Measurements from ENCODE around the gene PARD6B. TPM values are rescaled to one million over a fixed set of nuclear protein-coding genes. Genes with fewer than 3 reads are reported as not detected.
A peak's percentile ranks its signal among the peaks of the same experiment; 100 is the strongest.

PARD6B gene
- total and polyA plus RNA-seq, 2 of the 13 experiments (the other 11 are each of a cell fraction or from before 2014, with no cell fraction given): 6.9 to 22.2 TPM

DNA sequence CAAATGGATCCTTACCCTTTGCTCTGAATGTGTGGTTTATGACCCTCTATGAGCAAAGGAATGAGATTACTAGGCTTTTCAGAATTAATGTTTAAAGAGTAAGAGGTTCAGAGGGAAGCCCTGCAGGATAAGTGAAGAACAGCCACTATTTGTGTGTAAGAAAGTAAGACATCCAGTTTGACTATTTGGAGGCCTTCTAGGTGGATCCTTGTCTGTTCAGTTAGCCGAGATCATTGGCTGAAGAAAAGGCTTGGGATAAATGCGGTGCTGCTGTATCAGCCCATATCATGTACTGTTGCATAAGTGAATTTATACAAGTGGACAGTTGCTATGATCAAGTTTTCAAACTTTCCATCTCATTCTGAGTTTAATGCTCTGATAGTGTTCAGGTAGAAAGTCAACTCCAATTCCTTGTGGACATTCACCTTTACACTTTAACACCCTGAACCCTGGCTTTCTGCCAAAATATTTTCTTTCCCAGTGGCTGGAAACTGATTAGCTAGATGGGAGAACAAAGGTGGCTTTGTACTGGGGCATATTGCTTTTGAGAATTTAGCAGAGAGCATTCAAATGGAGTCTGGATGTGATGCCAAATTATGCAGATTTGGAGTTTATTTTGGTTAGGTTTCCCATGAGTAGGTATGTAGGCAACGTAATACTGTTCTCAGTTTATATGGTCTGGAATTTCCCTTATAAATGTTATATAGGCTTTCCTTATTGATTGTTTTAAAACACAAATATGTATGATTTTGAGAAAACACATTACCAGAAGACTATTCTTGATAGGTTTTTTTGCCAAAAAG is 15.0 kb downstream of the PARD6B start (continued):
- TF ChIP-seq, protein P1, sequence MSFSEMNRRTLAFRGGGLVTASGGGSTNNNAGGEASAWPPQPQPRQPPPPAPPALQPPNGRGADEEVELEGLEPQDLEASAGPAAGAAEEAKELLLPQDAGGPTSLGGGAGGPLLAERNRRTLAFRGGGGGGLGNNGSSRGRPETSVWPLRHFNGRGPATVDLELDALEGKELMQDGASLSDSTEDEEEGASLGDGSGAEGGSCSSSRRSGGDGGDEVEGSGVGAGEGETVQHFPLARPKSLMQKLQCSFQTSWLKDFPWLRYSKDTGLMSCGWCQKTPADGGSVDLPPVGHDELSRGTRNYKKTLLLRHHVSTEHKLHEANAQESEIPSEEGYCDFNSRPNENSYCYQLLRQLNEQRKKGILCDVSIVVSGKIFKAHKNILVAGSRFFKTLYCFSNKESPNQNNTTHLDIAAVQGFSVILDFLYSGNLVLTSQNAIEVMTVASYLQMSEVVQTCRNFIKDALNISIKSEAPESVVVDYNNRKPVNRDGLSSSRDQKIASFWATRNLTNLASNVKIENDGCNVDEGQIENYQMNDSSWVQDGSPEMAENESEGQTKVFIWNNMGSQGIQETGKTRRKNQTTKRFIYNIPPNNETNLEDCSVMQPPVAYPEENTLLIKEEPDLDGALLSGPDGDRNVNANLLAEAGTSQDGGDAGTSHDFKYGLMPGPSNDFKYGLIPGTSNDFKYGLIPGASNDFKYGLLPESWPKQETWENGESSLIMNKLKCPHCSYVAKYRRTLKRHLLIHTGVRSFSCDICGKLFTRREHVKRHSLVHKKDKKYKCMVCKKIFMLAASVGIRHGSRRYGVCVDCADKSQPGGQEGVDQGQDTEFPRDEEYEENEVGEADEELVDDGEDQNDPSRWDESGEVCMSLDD (CRISPR knock-in tag; IDR thresholded peaks at IDR 0.05; ENCODE audit: borderline replicate concordance): no peak; the same call in 1 of the 2 replicates
- TF ChIP-seq ZFP36L1 (CRISPR knock-in tag; IDR thresholded peaks at IDR 0.05) (peak; percentile 40; the same call in 1 of the 2 replicates), ZNF333 (CRISPR knock-in tag; IDR thresholded peaks at IDR 0.05; ENCODE audit: borderline replicate concordance) (no peak), ZNF766 (CRISPR knock-in tag; IDR thresholded peaks at IDR 0.05; ENCODE audit: borderline replicate concordance) (no peak), NKX3-1 (CRISPR knock-in tag; IDR thresholded peaks at IDR 0.05) (peak; percentile 52; the same call in 1 of the 2 replicates), SP1 (IDR thresholded peaks at IDR 0.05) (no peak), SP1 (CRISPR knock-in tag; IDR thresholded peaks at IDR 0.05) (0 out of 2 replicates have a peak, but pooled peaks have one; percentile 32), ZNF672 (CRISPR knock-in tag; IDR thresholded peaks at IDR 0.05) (no peak), YEATS2 (CRISPR knock-in tag; IDR thresholded peaks at IDR 0.05; ENCODE audit: borderline replicate concordance) (no peak), ZNF232 (CRISPR knock-in tag; IDR thresholded peaks at IDR 0.05; ENCODE audit: borderline replicate concordance) (no peak), ATF7 (IDR thresholded peaks at IDR 0.05) (no peak), ATF7 (CRISPR knock-in tag; IDR thresholded peaks at IDR 0.05) (no peak), RELA (CRISPR knock-in tag; IDR thresholded peaks at IDR 0.05) (no peak), KLF16 (CRISPR knock-in tag; IDR thresholded peaks at IDR 0.05) (peak in 1 of 2 experiments; percentile 42; a peak in 1 of 4 replicates), SRF (IDR thresholded peaks at IDR 0.05; ENCODE audit: low read depth, low read length) (no peak), ZNF850 (CRISPR knock-in tag; conservative IDR thresholded peaks at IDR 0.05) (no peak), NR3C1 (CRISPR knock-in tag; IDR thresholded peaks at IDR 0.05) (no peak), ZSCAN21 (CRISPR knock-in tag; IDR thresholded peaks at IDR 0.05; ENCODE audit: borderline replicate concordance) (no peak), BRD4 (CRISPR knock-in tag; IDR thresholded peaks at IDR 0.05) (no peak)
- TF ChIP-seq, protein P2, sequence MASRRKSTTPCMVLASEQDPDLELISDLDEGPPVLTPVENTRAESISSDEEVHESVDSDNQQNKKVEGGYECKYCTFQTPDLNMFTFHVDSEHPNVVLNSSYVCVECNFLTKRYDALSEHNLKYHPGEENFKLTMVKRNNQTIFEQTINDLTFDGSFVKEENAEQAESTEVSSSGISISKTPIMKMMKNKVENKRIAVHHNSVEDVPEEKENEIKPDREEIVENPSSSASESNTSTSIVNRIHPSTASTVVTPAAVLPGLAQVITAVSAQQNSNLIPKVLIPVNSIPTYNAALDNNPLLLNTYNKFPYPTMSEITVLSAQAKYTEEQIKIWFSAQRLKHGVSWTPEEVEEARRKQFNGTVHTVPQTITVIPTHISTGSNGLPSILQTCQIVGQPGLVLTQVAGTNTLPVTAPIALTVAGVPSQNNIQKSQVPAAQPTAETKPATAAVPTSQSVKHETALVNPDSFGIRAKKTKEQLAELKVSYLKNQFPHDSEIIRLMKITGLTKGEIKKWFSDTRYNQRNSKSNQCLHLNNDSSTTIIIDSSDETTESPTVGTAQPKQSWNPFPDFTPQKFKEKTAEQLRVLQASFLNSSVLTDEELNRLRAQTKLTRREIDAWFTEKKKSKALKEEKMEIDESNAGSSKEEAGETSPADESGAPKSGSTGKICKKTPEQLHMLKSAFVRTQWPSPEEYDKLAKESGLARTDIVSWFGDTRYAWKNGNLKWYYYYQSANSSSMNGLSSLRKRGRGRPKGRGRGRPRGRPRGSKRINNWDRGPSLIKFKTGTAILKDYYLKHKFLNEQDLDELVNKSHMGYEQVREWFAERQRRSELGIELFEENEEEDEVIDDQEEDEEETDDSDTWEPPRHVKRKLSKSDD (CRISPR knock-in tag; IDR thresholded peaks at IDR 0.05; ENCODE audit: low read depth): 0 out of 2 replicates have a peak, but pooled peaks have one; percentile 50
- TF ChIP-seq, protein P3, sequence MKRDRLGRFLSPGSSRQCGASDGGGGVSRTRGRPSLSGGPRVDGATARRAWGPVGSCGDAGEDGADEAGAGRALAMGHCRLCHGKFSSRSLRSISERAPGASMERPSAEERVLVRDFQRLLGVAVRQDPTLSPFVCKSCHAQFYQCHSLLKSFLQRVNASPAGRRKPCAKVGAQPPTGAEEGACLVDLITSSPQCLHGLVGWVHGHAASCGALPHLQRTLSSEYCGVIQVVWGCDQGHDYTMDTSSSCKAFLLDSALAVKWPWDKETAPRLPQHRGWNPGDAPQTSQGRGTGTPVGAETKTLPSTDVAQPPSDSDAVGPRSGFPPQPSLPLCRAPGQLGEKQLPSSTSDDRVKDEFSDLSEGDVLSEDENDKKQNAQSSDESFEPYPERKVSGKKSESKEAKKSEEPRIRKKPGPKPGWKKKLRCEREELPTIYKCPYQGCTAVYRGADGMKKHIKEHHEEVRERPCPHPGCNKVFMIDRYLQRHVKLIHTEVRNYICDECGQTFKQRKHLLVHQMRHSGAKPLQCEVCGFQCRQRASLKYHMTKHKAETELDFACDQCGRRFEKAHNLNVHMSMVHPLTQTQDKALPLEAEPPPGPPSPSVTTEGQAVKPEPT (CRISPR knock-in tag; IDR thresholded peaks at IDR 0.05; ENCODE audit: low read depth): no peak
- TF ChIP-seq, protein P4, sequence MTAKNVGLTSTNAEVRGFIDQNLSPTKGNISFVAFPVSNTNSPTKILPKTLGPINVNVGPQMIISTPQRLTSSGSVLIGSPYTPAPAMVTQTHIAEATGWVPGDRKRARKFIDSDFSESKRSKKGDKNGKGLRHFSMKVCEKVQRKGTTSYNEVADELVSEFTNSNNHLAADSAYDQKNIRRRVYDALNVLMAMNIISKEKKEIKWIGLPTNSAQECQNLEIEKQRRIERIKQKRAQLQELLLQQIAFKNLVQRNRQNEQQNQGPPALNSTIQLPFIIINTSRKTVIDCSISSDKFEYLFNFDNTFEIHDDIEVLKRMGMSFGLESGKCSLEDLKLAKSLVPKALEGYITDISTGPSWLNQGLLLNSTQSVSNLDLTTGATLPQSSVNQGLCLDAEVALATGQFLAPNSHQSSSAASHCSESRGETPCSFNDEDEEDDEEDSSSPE (CRISPR knock-in tag; IDR thresholded peaks at IDR 0.05): no peak

Data from HepG2 (cell line).